CD4-positive, alpha-beta T cell treated with Interleukin-1 beta for 1 hour (primary cell): Measurements from ENCODE around the gene ZSCAN5B.
"Not testable (repeated sequence)": the region's sequence is repeated elsewhere in the genome, so short reads cannot be mapped to it uniquely, and the experiment has no call there.

Source experiments
- DNase-seq, 2 donors: peaks; one replicate each; pipeline ENCODE4 v3.0.0-alpha.2; 2020 to 2022

ZSCAN5B gene

GRCh38 chr19:56197646-56198045 is at the start of gene ZSCAN5B:
ZSCAN5B (minus strand) TSS chr19:56197783; CDS start chr19:56193052, 4,731 bp downstream.
- DNase-seq, result not testable (repeated sequence)

GRCh38 chr19:56245764-56246163 is 48.2 kb upstream of the ZSCAN5B start:
- not testable (repeated sequence) for DNase-seq

GRCh38 chr19:56245121-56245740 is 47.6 kb upstream of the ZSCAN5B start:
- no peak for DNase-seq

GRCh38 chr19:56223481-56223880 is 25.9 kb upstream of the ZSCAN5B start:
- no peak for DNase-seq

- no peak for DNase-seq
Observed at GRCh38 chr19:56222901-56223300, 25.3 kb upstream of the ZSCAN5B start.

GRCh38 chr19:56221851-56222250 is 24.3 kb upstream of the ZSCAN5B start:
- no peak for DNase-seq

GRCh38 chr19:56221442-56221841 is 23.9 kb upstream of the ZSCAN5B start:
- DNase-seq, result not testable (repeated sequence)

- DNase-seq, result no peak
Observed at GRCh38 chr19:56218961-56219360, 21.4 kb upstream of the ZSCAN5B start.

- DNase-seq, result no peak
Observed at GRCh38 chr19:56217039-56217949, 19.7 kb upstream of the ZSCAN5B start.

GRCh38 chr19:56211718-56212117 is 14.1 kb upstream of the ZSCAN5B start:
- no peak for DNase-seq

GRCh38 chr19:56210036-56210435 is 12.5 kb upstream of the ZSCAN5B start:
- DNase-seq, result not testable (repeated sequence)

GRCh38 chr19:56209091-56209490 is 11.5 kb upstream of the ZSCAN5B start:
- no peak for DNase-seq

- not testable (repeated sequence) for DNase-seq
Observed at GRCh38 chr19:56207581-56207980, 10.0 kb upstream of the ZSCAN5B start.

- no peak for DNase-seq
Observed at GRCh38 chr19:56201973-56202372, 4.4 kb upstream of the ZSCAN5B start, which contains the start of gene ZSCAN5C. ZSCAN5C (plus strand) TSS chr19:56202273; CDS start chr19:56205914, 3,641 bp downstream.

GRCh38 chr19:56199687-56200086 is 2.1 kb upstream of the ZSCAN5B start:
- DNase-seq, result no peak

GRCh38 chr19:56193981-56194640 is 3.5 kb downstream of the ZSCAN5B start:
- no peak for DNase-seq

- no peak for DNase-seq
Observed at GRCh38 chr19:56191711-56192110, 5.9 kb downstream of the ZSCAN5B start.

GRCh38 chr19:56191115-56191514 is 6.5 kb downstream of the ZSCAN5B start:
- DNase-seq, result no peak

GRCh38 chr19:56189785-56190184 is 7.8 kb downstream of the ZSCAN5B start:
- DNase-seq, result no peak

GRCh38 chr19:56177564-56178243 is 19.9 kb downstream of the ZSCAN5B start:
- no peak for DNase-seq

GRCh38 chr19:56176881-56177280 is 20.7 kb downstream of the ZSCAN5B start:
- no peak for DNase-seq

- not testable (repeated sequence) for DNase-seq
Observed at GRCh38 chr19:56176310-56176709, 21.3 kb downstream of the ZSCAN5B start.

- not testable (repeated sequence) for DNase-seq
Observed at GRCh38 chr19:56175861-56176307, 21.7 kb downstream of the ZSCAN5B start, which contains the start of gene GALP. GALP (plus strand) TSS chr19:56176008; CDS start chr19:56177109, 1,101 bp downstream.
